Keratinocyte (primary cell): ENCODE measurements around the gene PAN2. TPM values are rescaled to one million over a fixed set of nuclear protein-coding genes. Genes with fewer than 3 reads are reported as not detected.
A peak's percentile ranks its signal among the peaks of the same experiment; 100 is the strongest.

Experiments
- DNase-seq: peaks from one replicate; pipeline ENCODE4 v3.0.0-alpha.2; 2011; ENCODE audit warnings: low read depth, missing footprints, low spot score
- FAIRE-seq: peaks from 2 replicates; lab custom pipeline; 2011; peaks lifted over from hg19 to GRCh38; lab: Jason Lieb, UNC
- H2AFZ ChIP-seq: 2 replicates; pipeline ENCODE4 v1.6.0; 2012; ENCODE audit warnings: low read length, control low read depth, inconsistent platforms; ENCODE audit not compliant: control insufficient read depth
- H3K27ac ChIP-seq: 2 replicates; pipeline ENCODE4 v1.5.1; 2011; ENCODE audit warnings: low read length; ENCODE audit not compliant: control insufficient read depth, insufficient read depth
- H3K27me3 ChIP-seq: 3 replicates; pipeline ENCODE4 v1.6.0; 2011; ENCODE audit warnings: low read length; ENCODE audit not compliant: control insufficient read depth, insufficient read depth; ENCODE audit errors: extremely low read depth
- H3K36me3 ChIP-seq, 2 experiments: 2 replicates in 1 of 2; 3 replicates in 1 of 2; pipeline ENCODE4 v1.5.1; 2011; ENCODE audit warnings: low read length in 2 of 2, mild to moderate bottlenecking in 1 of 2; ENCODE audit not compliant: control insufficient read depth in 2 of 2, insufficient read depth in 2 of 2; ENCODE audit errors: extremely low read depth in 1 of 2
- H3K4me1 ChIP-seq: 3 replicates; pipeline ENCODE4 v1.5.1; 2011; ENCODE audit warnings: low read length; ENCODE audit not compliant: control insufficient read depth, insufficient read depth; ENCODE audit errors: extremely low read depth
- H3K4me2 ChIP-seq: 3 replicates; pipeline ENCODE4 v1.6.0; 2011; ENCODE audit warnings: low read depth, low read length; ENCODE audit not compliant: control insufficient read depth, insufficient read depth; ENCODE audit errors: extremely low read depth
- H3K4me3 ChIP-seq, 3 experiments: fragments of 200-600 bp in 1 of 3; sonication (generic) in 1 of 3; 2 replicates in 2 of 3; 3 replicates in 1 of 3; pipeline ENCODE4 v1.5.1; 2011 to 2016; ENCODE audit warnings: low read length in 3 of 3, mild to moderate bottlenecking in 3 of 3, control low read depth in 2 of 3, inconsistent platforms in 1 of 3, low read depth in 1 of 3, mixed read lengths in 1 of 3, mixed run types in 1 of 3, moderate library complexity in 1 of 3; ENCODE audit not compliant: control insufficient read depth in 2 of 3, insufficient read depth in 2 of 3; ENCODE audit errors: extremely low read depth in 1 of 3
- H3K79me2 ChIP-seq: 2 replicates; pipeline ENCODE4 v1.6.0; 2012; ENCODE audit warnings: low read length; ENCODE audit not compliant: control insufficient read depth, insufficient read depth
- H3K9ac ChIP-seq: 3 replicates; pipeline ENCODE4 v1.6.0; 2011; ENCODE audit warnings: low read length; ENCODE audit not compliant: control insufficient read depth, insufficient read depth; ENCODE audit errors: extremely low read depth
- H3K9me1 ChIP-seq: 3 replicates; pipeline ENCODE4 v1.6.0; 2011; ENCODE audit warnings: low read length; ENCODE audit not compliant: control insufficient read depth, insufficient read depth; ENCODE audit errors: extremely low read depth
- H3K9me3 ChIP-seq: 2 replicates; pipeline ENCODE4 v1.5.1; 2012; ENCODE audit warnings: low read depth, low read length; ENCODE audit not compliant: control insufficient read depth
- H4K20me1 ChIP-seq: 3 replicates; pipeline ENCODE4 v1.6.0; 2011; ENCODE audit warnings: low read length; ENCODE audit not compliant: control insufficient read depth, insufficient read depth; ENCODE audit errors: extremely low read depth
- EZH2 ChIP-seq: IDR thresholded peaks from one replicate; pipeline ENCODE4 v1.6.1; 2012; ENCODE audit warnings: inconsistent platforms, mild to moderate bottlenecking, low read length, moderate library complexity
- dilution Hi-C: fragments of 300-500 bp; cut with MboI; formaldehyde crosslinking; loops from one replicate; pipeline ENCODE4 v1.7.0; 2020; ENCODE audit warnings: low sequenced_read_pairs; ENCODE audit not compliant: extremely low pct_ligation_motif_present
- polyA plus RNA-seq, 5 experiments: library from polyadenylated mRNA; depleted of rRNA in 3 of 5; stranded (reverse) in 3 of 5; stranded (forward) in 1 of 5; unstranded in 1 of 5; fragments of >200 nt; gene quantifications; 1 replicate in 1 of 5; 2 replicates in 3 of 5; 3 replicates in 1 of 5; pipeline versions ENCODE4 v1.2.1 to v1.2.3, GENCODE V29; 2011 to 2012; ENCODE audit warnings: missing spikeins in 2 of 5, low read depth in 1 of 5, low replicate concordance in 1 of 5
- TF ChIP-seq, protein P1 (sequence below), 3 experiments: IDR thresholded peaks in 1 of 3; conservative IDR thresholded peaks in 1 of 3; optimal IDR thresholded peaks in 1 of 3; 2 replicates in 2 of 3; 3 replicates in 1 of 3; pipeline versions ENCODE3 to v1.5.1; 2011; ENCODE audit warnings: low read length in 3 of 3, mild to moderate bottlenecking in 3 of 3, moderate library complexity in 2 of 3, control low read depth in 1 of 3, inconsistent platforms in 1 of 3; ENCODE audit not compliant: insufficient read depth in 2 of 3; ENCODE audit errors: extremely low read depth in 1 of 3

The PAN2 gene
- polyA plus RNA-seq, 1 donor (not counting 4 experiments of a cell fraction or from before 2014, with no cell fraction given): 26.3 TPM

DNA sequence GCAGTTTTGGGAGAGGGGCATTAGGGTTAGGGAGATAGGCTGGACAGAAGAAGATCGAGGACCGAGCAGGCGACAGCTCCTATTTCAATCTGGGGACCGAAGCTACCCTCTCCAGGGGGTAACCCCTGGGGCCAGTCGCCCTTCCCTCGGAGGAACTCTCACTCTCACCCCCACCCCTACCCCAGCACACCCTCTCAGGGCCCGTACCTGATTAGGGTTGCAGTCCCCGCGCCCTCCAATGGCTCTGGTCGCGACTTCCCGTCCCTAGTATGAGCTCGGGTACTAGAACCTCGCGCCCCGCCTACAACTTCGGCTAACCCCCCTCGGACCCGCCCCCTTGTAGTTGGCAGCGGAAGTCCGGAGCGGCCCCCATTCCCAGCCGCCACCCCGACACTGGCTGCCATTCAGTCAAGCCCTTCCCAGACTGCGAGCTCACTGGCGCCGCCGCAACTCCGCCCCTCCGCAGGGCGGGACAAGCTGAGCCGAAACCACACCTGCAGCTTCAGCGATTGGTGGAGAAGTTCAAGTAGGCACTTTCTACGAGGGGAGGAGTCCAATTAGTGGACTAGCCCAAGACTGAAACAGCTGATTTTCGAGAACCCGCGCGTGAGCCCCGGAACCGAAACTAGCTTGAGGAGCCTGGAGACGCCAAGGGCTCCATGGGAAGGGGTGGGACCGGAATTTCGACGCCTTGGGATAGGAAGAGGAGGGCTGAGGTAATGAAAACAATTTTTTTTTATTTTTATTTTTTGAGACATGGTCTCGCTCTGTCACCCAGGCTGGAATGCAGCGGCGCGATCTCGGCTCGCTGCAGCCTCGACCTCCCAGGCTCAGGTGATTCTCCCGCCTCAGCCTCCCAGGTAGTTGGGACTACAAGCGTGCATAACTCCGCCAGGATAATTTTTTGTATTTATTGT, 26.3 kb upstream of the PAN2 start, which contains the start of gene STAT2:
TSS of gene STAT2 (minus strand) at position 257 of the 917 bp plus-strand sequence. CDS start 3,536 bp downstream, outside the sequence.
- Histone ChIP-seq H2AFZ (peak within 1 kb of the TSS; percentile 88), H3K4me2 (peak within 1 kb of the TSS; percentile 86), H3K9me3 (no peaks in the 10 kb centered on the region), H3K27me3 (no peaks in the 10 kb centered on the region), H3K4me1 (peaks cover 15% of the 10 kb centered on the region), H3K9ac (peak within 1 kb of the TSS; percentile 95), H3K4me3 (peak within 1 kb of the TSS; percentile 84 to 98 (median 92)), H4K20me1 (no peaks in the 10 kb centered on the region), H3K79me2 (peaks cover 16% of the 10 kb centered on the region), H3K36me3 (peaks cover 9 to 12% of the 10 kb centered on the region in 2 experiments), H3K27ac (peak within 1 kb of the TSS; percentile 91), H3K9me1 (no peaks in the 10 kb centered on the region)
- TF ChIP-seq, protein P1, sequence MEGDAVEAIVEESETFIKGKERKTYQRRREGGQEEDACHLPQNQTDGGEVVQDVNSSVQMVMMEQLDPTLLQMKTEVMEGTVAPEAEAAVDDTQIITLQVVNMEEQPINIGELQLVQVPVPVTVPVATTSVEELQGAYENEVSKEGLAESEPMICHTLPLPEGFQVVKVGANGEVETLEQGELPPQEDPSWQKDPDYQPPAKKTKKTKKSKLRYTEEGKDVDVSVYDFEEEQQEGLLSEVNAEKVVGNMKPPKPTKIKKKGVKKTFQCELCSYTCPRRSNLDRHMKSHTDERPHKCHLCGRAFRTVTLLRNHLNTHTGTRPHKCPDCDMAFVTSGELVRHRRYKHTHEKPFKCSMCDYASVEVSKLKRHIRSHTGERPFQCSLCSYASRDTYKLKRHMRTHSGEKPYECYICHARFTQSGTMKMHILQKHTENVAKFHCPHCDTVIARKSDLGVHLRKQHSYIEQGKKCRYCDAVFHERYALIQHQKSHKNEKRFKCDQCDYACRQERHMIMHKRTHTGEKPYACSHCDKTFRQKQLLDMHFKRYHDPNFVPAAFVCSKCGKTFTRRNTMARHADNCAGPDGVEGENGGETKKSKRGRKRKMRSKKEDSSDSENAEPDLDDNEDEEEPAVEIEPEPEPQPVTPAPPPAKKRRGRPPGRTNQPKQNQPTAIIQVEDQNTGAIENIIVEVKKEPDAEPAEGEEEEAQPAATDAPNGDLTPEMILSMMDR (optimal IDR thresholded peaks at IDR 0.05 in 1 of 3, IDR thresholded peaks at IDR 0.05 in 1 of 3, conservative IDR thresholded peaks at IDR 0.05 in 1 of 3; ENCODE audit: extremely low read depth in 1 of 3, insufficient read depth in 2 of 3, low read length in 3 of 3): no peak
- TF ChIP-seq EZH2: no peak
- peak; percentile 100 for DNase-seq
- FAIRE-seq: peak; percentile 78
- dilution Hi-C loops: no loop called here

DNA sequence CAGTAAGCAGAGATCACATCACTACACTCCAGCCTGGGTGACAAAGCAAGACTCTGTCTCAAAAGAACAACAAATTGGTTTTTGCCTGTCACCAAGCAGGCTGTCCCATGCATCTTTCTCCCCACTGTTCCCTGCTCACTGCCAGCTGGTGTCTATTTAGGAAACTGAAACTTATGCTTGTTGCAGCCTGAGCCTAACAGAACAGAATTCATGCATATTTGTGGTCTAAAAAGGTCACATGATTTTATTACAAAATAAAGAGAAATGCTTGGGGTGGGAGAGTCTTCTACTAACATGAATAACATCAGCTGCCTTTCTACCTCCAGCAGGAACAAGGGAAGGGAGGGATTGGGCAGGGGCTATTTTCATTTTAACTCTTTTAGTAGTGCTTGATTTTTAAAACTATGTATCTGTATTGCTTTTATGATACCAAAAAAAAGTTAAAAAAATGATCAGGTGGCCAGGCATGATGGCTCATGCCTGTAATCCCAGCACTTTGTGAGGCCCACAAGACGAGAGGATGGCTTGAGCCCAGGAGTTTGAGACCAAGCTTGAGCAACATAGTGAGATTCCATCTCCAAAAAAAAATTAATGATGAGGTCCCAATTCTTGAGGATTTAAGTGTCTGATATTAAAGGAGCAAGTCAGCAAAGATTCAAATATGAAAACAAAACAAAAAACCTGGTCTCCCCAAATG, 25.2 kb upstream of the PAN2 start:
- H3K4me3 ChIP-seq: peak overlapping the region; percentile 84 to 98 (median 92)
- no peaks in the 10 kb centered on the region for H3K9me1 ChIP-seq
- TF ChIP-seq, protein P1 (optimal IDR thresholded peaks at IDR 0.05 in 1 of 3, IDR thresholded peaks at IDR 0.05 in 1 of 3, conservative IDR thresholded peaks at IDR 0.05 in 1 of 3; ENCODE audit: extremely low read depth in 1 of 3, insufficient read depth in 2 of 3, low read length in 3 of 3): no peak
- no peak for TF ChIP-seq EZH2
- peak overlapping the region; percentile 95 for H3K9ac ChIP-seq
- no peaks in the 10 kb centered on the region for H3K27me3 ChIP-seq
- H3K79me2 ChIP-seq: peaks cover 16% of the 10 kb centered on the region
- H3K9me3 ChIP-seq: no peaks in the 10 kb centered on the region
- H3K4me1 ChIP-seq: peaks cover 15% of the 10 kb centered on the region
- FAIRE-seq (peak; percentile 46), DNase-seq (no peak)
- no peak overlapping the region for H2AFZ ChIP-seq
- H3K4me2 ChIP-seq: peak overlapping the region; percentile 67
- dilution Hi-C loops: no loop called here
- peak overlapping the region; percentile 91 for H3K27ac ChIP-seq
- H3K36me3 ChIP-seq: peaks cover 15 to 22% of the 10 kb centered on the region in 2 experiments
- no peaks in the 10 kb centered on the region for H4K20me1 ChIP-seq
